ENCODE data around the gene SH3BGR. TPM values are rescaled to one million over a fixed set of nuclear protein-coding genes. Genes with fewer than 3 reads are reported as not detected.

The SH3BGR gene
- total and polyA plus RNA-seq, 10 of the 15 experiments (the other 5 are each of a cell fraction or from before 2014, with no cell fraction given) = 0.45 to 3.5 (median 1.7) TPM

DNA sequence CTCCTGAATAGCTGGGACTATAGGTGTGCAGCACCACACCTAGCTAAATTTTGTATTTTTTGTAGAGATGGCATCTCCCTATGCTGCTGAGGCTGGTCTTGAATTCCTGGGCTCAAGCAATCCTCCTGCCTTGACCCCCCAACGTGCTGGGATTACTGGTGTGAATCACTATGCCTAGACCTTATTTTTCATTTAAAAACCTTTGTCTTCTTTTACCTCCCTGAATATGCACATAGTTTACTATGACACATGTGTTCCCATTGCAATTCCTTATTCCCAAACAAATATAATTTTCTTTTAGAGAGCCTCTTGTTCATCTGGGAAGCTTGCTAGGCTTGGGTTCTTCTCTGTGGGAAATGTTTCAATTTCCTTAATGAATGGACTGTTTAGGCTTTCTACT lies 16.8 kb downstream of the SH3BGR start:
- Histone ChIP-seq H4K20me1 (ENCODE audit: control insufficient read depth, insufficient read depth) (no peaks in the 10 kb centered on the region), H3K27me3 (replicated peaks in 1 of 2; ENCODE audit: control insufficient read depth in 2 of 2, insufficient read depth in 2 of 2, low read length in 1 of 2) (no peaks in the 10 kb centered on the region), H3K9ac (ENCODE audit: control insufficient read depth, insufficient read depth, low read length) (no peak overlapping the region), H2AFZ (ENCODE audit: control insufficient read depth, low read depth, low read length) (no peak overlapping the region), H3K36me3 (ENCODE audit: control insufficient read depth in 2 of 2, insufficient read depth in 2 of 2, low read length in 1 of 2) (no peaks in the 10 kb centered on the region), H3K79me2 (ENCODE audit: control insufficient read depth, insufficient read depth, low read length) (no peaks in the 10 kb centered on the region), H3K9me3 (replicated peaks; ENCODE audit: control insufficient read depth, insufficient read depth, low read length) (no peaks in the 10 kb centered on the region; the same call in 2 of the 3 replicates), H3K4me2 (ENCODE audit: control insufficient read depth, insufficient read depth) (no peak overlapping the region), H3K4me3 (no peak overlapping the region), H3K4me1 (ENCODE audit: control insufficient read depth, insufficient read depth, low read length) (no peaks in the 10 kb centered on the region), H3K27ac (ENCODE audit: control insufficient read depth, insufficient read depth) (no peak overlapping the region)
- ATAC-seq (no peak), FAIRE-seq (no peak), DNase-seq (ENCODE audit: low read depth, low spot score) (no peak)
- BruUV-seq (replicated peaks) = no TSS peak
- WGBS (ENCODE audit: insufficient coverage, insufficient replicate concordance, low lambda C conversion rate, missing lambda C conversion rate) = 29% methylated on average over 1 of the region's 1 CpG
- TF ChIP-seq, protein P1, sequence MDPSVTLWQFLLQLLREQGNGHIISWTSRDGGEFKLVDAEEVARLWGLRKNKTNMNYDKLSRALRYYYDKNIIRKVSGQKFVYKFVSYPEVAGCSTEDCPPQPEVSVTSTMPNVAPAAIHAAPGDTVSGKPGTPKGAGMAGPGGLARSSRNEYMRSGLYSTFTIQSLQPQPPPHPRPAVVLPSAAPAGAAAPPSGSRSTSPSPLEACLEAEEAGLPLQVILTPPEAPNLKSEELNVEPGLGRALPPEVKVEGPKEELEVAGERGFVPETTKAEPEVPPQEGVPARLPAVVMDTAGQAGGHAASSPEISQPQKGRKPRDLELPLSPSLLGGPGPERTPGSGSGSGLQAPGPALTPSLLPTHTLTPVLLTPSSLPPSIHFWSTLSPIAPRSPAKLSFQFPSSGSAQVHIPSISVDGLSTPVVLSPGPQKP (IDR thresholded peaks at IDR 0.05; ENCODE audit: low read depth, low read length) = no peak
- no peak for TF ChIP-seq BRCA1 (IDR thresholded peaks at IDR 0.05; ENCODE audit: low read depth, low read length)
- no peak for TF ChIP-seq PRDM15 (CRISPR knock-in tag; IDR thresholded peaks at IDR 0.05)
- TF ChIP-seq ZBTB40 (IDR thresholded peaks at IDR 0.05; ENCODE audit: borderline replicate concordance) = no peak
- TF ChIP-seq MEF2A (IDR thresholded peaks at IDR 0.05; ENCODE audit: insufficient read depth, low read depth, low read length) = no peak
- TF ChIP-seq SIN3A (IDR thresholded peaks at IDR 0.05; ENCODE audit: low read depth, low read length) = no peak
- ChIA-PET CTCF (no interaction called here), POLR2A (no interaction called here), RAD21 (ENCODE audit: unreplicated experiment) (no interaction called here), SMC1A (ENCODE audit: uncharacterized antibody, unreplicated experiment) (no interaction called here)
- intact Hi-C loops (cut with micrococcal nuclease; ENCODE audit: unreplicated experiment) (no loop called here), in situ Hi-C loops (cut with MboI) (no loop called here)
